T-helper 2 cell treated with Interferon-gamma antibody and Interleukin-4, amounts not matched to agents 5 μg/mL and 100 μg/mL, for 36 hours (primary cell): ENCODE data around the gene PARD3.

Source experiments
- DNase-seq: peaks from one replicate; pipeline ENCODE4 v3.0.0; 2021; ENCODE audit warnings: low spot score
- H3K27ac Mint-ChIP-seq: one replicate; pipeline ENCODE4 v1.8.0; 2021; ENCODE audit warnings: mild to moderate bottlenecking, mixed read lengths
- H3K27me3 Mint-ChIP-seq: one replicate; pipeline ENCODE4 v1.8.0; 2021; ENCODE audit warnings: low read depth, mixed read lengths
- H3K36me3 Mint-ChIP-seq: one replicate; pipeline ENCODE4 v1.8.0; 2021; ENCODE audit warnings: low read depth, mixed read lengths
- H3K4me1 Mint-ChIP-seq: one replicate; pipeline ENCODE4 v1.8.0; 2021; ENCODE audit warnings: low read depth, mixed read lengths
- H3K4me3 Mint-ChIP-seq: one replicate; pipeline ENCODE4 v1.8.0; 2022; ENCODE audit warnings: mild to moderate bottlenecking, moderate library complexity, mixed read lengths
- H3K9me3 Mint-ChIP-seq: one replicate; pipeline ENCODE4 v1.8.0; 2021; ENCODE audit warnings: mixed read lengths

PARD3 gene

DNA sequence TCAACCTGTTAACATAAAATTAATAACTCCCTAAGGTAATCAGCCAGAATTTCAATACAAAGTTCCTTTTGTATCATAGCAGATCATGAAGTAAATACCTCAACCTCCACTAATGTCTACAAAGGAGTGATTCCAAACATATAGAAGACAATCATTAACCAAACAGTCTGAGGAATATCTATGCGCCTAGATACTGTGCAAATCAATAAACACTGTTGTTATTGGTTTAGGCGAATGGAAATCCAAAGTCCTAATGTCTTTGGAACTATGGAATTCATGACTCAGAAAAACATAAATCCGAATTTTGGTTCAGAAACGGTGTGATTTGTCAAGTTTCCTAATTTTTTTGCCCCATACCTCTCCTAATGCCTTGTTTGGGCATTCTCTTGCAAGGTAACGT, 469.7 kb downstream of the PARD3 start:
- Mint-ChIP-seq H3K27me3 (no peaks in the 10 kb centered on the region), H3K27ac (no peak overlapping the region), H3K4me1 (no peaks in the 10 kb centered on the region), H3K36me3 (no peaks in the 10 kb centered on the region), H3K4me3 (no peak overlapping the region), H3K9me3 (no peaks in the 10 kb centered on the region)
- DNase-seq: no peak

GRCh38 chr10:34343764-34344163, 471.3 kb downstream of the PARD3 start:
- Mint-ChIP-seq H3K9me3 (no peaks in the 10 kb centered on the region), H3K4me3 (no peak overlapping the region), H3K36me3 (no peaks in the 10 kb centered on the region), H3K27me3 (no peaks in the 10 kb centered on the region), H3K4me1 (no peaks in the 10 kb centered on the region), H3K27ac (no peak overlapping the region)
- no peak for DNase-seq

DNA sequence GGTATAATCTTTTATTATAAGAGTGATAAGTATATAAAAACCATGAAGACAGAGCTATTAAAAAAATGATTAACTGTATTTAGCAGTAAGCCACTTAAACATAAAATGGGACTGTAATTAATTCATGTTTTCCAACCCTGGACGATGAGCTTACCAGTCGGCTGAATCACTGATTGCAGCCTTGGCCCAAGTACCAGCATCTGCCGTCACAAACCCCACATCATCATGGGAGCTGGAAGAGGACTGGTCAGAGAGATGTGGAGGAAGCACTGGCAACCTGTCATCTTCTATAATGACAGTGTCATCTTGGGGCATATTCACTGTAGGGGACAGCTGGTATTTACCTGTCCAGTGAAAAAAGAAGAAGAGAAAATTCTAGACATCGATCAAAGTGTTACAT, 473.6 kb downstream of the PARD3 start:
- no peak overlapping the region for H3K27ac Mint-ChIP-seq
- no peak for DNase-seq
- H3K4me3 Mint-ChIP-seq: no peak overlapping the region
- no peaks in the 10 kb centered on the region for H3K27me3 Mint-ChIP-seq
- no peaks in the 10 kb centered on the region for H3K36me3 Mint-ChIP-seq
- H3K4me1 Mint-ChIP-seq: no peaks in the 10 kb centered on the region
- H3K9me3 Mint-ChIP-seq: no peaks in the 10 kb centered on the region

DNA sequence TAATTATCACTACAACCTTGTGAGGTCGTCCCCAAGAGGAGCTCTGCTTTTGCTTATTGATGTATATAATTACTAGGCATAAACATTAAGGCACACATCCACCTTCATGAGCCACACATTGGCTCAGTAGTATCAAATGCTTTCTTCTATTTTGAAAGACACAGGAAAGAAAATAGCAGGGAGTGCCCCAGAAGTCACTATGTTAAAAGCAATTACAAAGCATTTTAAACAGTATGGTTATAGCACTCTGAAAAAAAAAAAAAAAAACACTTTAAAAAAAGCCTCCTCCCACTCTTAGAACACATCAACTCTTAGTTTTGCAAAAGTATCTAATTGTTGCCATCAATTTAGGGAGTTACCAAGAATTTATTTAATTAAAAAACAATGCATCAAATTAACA, 474.2 kb downstream of the PARD3 start:
- no peaks in the 10 kb centered on the region for H3K27me3 Mint-ChIP-seq
- H3K27ac Mint-ChIP-seq: no peak overlapping the region
- no peaks in the 10 kb centered on the region for H3K36me3 Mint-ChIP-seq
- DNase-seq: no peak
- no peaks in the 10 kb centered on the region for H3K4me1 Mint-ChIP-seq
- H3K4me3 Mint-ChIP-seq: no peak overlapping the region
- H3K9me3 Mint-ChIP-seq: no peaks in the 10 kb centered on the region

GRCh38 chr10:34339816-34340553, 475.1 kb downstream of the PARD3 start:
- Mint-ChIP-seq H3K27ac (no peak overlapping the region), H3K4me1 (no peaks in the 10 kb centered on the region), H3K27me3 (no peaks in the 10 kb centered on the region), H3K9me3 (no peaks in the 10 kb centered on the region), H3K4me3 (no peak overlapping the region), H3K36me3 (no peaks in the 10 kb centered on the region)
- DNase-seq: no peak

DNA sequence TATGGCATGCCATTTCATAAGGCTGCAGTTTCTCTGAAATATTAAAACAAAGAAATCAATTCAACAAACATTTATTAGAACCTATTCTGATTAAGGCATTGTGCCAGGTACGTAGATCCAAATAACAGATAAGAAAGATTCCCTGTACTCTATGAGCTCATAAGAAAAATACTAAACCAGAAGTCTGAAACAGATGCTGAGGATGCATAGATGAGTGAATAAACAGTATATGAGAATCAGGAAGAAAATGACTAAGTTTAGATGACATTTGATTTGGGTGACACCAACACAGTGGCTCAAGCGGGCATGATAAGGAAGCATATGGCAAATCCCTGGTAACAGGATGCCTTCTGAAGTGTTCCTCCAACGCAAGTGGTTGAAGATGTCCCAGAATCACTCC, 477.2 kb downstream of the PARD3 start:
- Mint-ChIP-seq H3K4me3 (no peak overlapping the region), H3K9me3 (no peaks in the 10 kb centered on the region), H3K36me3 (no peaks in the 10 kb centered on the region), H3K27ac (no peak overlapping the region), H3K4me1 (no peaks in the 10 kb centered on the region), H3K27me3 (no peaks in the 10 kb centered on the region)
- no peak for DNase-seq

GRCh38 chr10:34335960-34336690, 479.0 kb downstream of the PARD3 start:
- H3K27ac Mint-ChIP-seq: no peak overlapping the region
- H3K4me1 Mint-ChIP-seq: no peaks in the 10 kb centered on the region
- no peak for DNase-seq
- no peaks in the 10 kb centered on the region for H3K27me3 Mint-ChIP-seq
- no peak overlapping the region for H3K4me3 Mint-ChIP-seq
- no peaks in the 10 kb centered on the region for H3K9me3 Mint-ChIP-seq
- H3K36me3 Mint-ChIP-seq: no peaks in the 10 kb centered on the region

- DNase-seq: no peak
- Mint-ChIP-seq H3K4me1 (no peaks in the 10 kb centered on the region), H3K36me3 (no peaks in the 10 kb centered on the region), H3K27ac (no peak overlapping the region), H3K27me3 (no peaks in the 10 kb centered on the region), H3K4me3 (no peak overlapping the region), H3K9me3 (no peaks in the 10 kb centered on the region)
Observed at GRCh38 chr10:34334908-34335307, 480.2 kb downstream of the PARD3 start.

DNA sequence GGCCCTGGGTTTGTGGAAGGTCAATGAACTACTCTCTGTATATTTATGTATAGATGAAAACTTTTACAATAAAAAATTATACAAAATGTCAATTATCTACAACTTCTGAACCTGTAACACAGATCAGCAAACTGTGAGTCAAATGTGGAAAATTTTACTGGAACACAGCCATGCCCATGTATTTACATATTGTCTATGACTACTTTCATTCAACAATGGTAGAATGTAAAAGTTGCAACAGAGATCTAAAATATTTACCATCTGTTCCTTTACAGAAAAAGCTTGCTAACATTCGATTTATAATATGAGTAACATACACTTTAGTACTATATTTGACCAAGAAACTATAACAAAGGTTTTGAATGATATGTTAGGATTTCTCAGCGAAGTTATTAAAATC, 481.6 kb downstream of the PARD3 start:
- Mint-ChIP-seq H3K4me3 (no peak overlapping the region), H3K4me1 (no peaks in the 10 kb centered on the region), H3K9me3 (no peaks in the 10 kb centered on the region), H3K27me3 (no peaks in the 10 kb centered on the region), H3K36me3 (no peaks in the 10 kb centered on the region), H3K27ac (no peak overlapping the region)
- DNase-seq: no peak

- Mint-ChIP-seq H3K36me3 (no peaks in the 10 kb centered on the region), H3K27me3 (no peaks in the 10 kb centered on the region), H3K9me3 (no peaks in the 10 kb centered on the region), H3K27ac (no peak overlapping the region), H3K4me1 (no peaks in the 10 kb centered on the region), H3K4me3 (no peak overlapping the region)
- DNase-seq: no peak
Observed at GRCh38 chr10:34327184-34327583, 487.9 kb downstream of the PARD3 start.

DNA sequence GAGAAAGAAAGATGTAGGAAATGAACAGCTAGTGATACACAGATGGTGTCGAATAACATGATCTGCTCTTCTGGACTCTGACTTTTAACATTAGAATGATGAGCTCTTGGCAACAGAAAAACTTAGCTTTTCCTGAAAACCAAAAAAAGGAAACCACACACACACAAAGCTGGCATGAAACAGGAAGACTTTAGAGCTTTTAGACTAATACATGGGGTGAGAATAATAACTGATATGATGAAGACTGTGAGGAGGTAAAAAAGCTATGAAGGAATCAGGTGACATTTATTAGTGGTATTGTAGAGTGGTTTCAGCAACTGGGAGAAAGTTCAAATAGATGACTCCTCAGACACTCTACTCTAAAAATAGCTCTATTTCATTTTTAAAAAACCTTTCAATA, 491.9 kb downstream of the PARD3 start:
- no peak for DNase-seq
- Mint-ChIP-seq H3K9me3 (no peaks in the 10 kb centered on the region), H3K4me1 (no peaks in the 10 kb centered on the region), H3K36me3 (no peaks in the 10 kb centered on the region), H3K27ac (no peak overlapping the region), H3K27me3 (no peaks in the 10 kb centered on the region), H3K4me3 (no peak overlapping the region)

DNA sequence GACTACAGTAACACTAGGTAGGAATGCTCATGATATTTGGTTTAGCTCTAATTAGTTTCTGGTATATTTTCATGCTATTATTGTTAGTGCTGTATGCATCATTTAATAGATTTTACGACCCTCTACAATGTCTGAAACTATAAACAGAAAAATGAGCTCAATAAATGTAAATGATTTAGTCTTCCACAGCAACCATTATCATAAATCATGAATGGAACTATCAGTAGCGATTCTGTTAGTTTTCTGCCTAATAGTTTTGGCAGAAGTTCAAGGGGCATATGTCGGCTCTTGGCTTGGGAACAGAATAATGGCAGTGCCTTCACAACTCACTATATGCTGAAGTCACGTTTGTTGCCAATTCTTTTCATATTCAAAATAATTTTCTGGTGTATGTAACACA, 494.8 kb downstream of the PARD3 start:
- H3K4me3 Mint-ChIP-seq: no peak overlapping the region
- H3K27ac Mint-ChIP-seq: no peak overlapping the region
- H3K27me3 Mint-ChIP-seq: no peaks in the 10 kb centered on the region
- H3K36me3 Mint-ChIP-seq: no peaks in the 10 kb centered on the region
- no peaks in the 10 kb centered on the region for H3K4me1 Mint-ChIP-seq
- no peak for DNase-seq
- no peaks in the 10 kb centered on the region for H3K9me3 Mint-ChIP-seq

GRCh38 chr10:34319197-34319846, 495.8 kb downstream of the PARD3 start:
- no peak overlapping the region for H3K4me3 Mint-ChIP-seq
- no peaks in the 10 kb centered on the region for H3K27me3 Mint-ChIP-seq
- no peaks in the 10 kb centered on the region for H3K4me1 Mint-ChIP-seq
- no peak overlapping the region for H3K27ac Mint-ChIP-seq
- DNase-seq: no peak
- H3K36me3 Mint-ChIP-seq: no peaks in the 10 kb centered on the region
- H3K9me3 Mint-ChIP-seq: no peaks in the 10 kb centered on the region

GRCh38 chr10:34316154-34316553, 498.9 kb downstream of the PARD3 start:
- H3K27ac Mint-ChIP-seq: no peak overlapping the region
- no peaks in the 10 kb centered on the region for H3K4me1 Mint-ChIP-seq
- H3K4me3 Mint-ChIP-seq: no peak overlapping the region
- H3K9me3 Mint-ChIP-seq: no peaks in the 10 kb centered on the region
- no peak for DNase-seq
- H3K27me3 Mint-ChIP-seq: no peaks in the 10 kb centered on the region
- H3K36me3 Mint-ChIP-seq: no peaks in the 10 kb centered on the region
